Measurements from ENCODE around the gene GFOD1.

Gene GFOD1

GRCh38 chr6:13415283-13415682 lies 72.1 kb downstream of the GFOD1 start:
- TF ChIP-seq, protein P1, sequence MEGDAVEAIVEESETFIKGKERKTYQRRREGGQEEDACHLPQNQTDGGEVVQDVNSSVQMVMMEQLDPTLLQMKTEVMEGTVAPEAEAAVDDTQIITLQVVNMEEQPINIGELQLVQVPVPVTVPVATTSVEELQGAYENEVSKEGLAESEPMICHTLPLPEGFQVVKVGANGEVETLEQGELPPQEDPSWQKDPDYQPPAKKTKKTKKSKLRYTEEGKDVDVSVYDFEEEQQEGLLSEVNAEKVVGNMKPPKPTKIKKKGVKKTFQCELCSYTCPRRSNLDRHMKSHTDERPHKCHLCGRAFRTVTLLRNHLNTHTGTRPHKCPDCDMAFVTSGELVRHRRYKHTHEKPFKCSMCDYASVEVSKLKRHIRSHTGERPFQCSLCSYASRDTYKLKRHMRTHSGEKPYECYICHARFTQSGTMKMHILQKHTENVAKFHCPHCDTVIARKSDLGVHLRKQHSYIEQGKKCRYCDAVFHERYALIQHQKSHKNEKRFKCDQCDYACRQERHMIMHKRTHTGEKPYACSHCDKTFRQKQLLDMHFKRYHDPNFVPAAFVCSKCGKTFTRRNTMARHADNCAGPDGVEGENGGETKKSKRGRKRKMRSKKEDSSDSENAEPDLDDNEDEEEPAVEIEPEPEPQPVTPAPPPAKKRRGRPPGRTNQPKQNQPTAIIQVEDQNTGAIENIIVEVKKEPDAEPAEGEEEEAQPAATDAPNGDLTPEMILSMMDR (IDR thresholded peaks at IDR 0.05; ENCODE audit: extremely low read depth, insufficient read depth, missing control alignments), result no peak
- DNase-seq (ENCODE audit: low spot score), result no peak
- in situ Hi-C loops (cut with MboI; ENCODE audit: low pct_unique_long_range_greater_than_20kb, low sequenced_read_pairs, unreplicated experiment), result no loop called here

- DNase-seq (ENCODE audit: low spot score), result no peak
- in situ Hi-C loops (cut with MboI; ENCODE audit: low pct_unique_long_range_greater_than_20kb, low sequenced_read_pairs, unreplicated experiment), result no loop called here
- TF ChIP-seq, protein P1 (IDR thresholded peaks at IDR 0.05; ENCODE audit: extremely low read depth, insufficient read depth, missing control alignments), result no peak
These were observed 73.4 kb downstream of the GFOD1 start for GRCh38 chr6:13413900-13414555.

DNA sequence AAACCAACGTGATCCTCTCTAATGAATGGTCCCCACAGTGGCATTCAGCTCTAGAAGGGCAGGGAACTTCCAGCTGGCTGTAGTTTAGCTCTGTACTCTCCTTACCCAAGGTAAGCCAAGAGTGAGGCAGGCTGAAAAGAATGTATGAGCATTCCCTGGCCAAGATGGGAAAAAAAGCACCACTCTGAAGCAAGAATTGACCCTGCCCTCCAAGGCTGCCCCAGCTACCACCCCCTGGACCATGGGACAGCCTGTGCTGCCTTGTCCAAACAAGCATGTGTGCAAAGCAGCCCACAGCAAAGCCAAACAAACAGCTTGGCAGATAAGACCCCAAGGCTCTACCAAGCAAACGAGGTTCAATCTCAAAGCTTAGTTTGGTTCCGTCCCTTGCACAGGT lies 73.9 kb downstream of the GFOD1 start:
- in situ Hi-C loops (cut with MboI; ENCODE audit: low pct_unique_long_range_greater_than_20kb, low sequenced_read_pairs, unreplicated experiment), result no loop called here
- TF ChIP-seq, protein P1 (IDR thresholded peaks at IDR 0.05; ENCODE audit: extremely low read depth, insufficient read depth, missing control alignments), result no peak
- DNase-seq (ENCODE audit: low spot score), result no peak

DNA sequence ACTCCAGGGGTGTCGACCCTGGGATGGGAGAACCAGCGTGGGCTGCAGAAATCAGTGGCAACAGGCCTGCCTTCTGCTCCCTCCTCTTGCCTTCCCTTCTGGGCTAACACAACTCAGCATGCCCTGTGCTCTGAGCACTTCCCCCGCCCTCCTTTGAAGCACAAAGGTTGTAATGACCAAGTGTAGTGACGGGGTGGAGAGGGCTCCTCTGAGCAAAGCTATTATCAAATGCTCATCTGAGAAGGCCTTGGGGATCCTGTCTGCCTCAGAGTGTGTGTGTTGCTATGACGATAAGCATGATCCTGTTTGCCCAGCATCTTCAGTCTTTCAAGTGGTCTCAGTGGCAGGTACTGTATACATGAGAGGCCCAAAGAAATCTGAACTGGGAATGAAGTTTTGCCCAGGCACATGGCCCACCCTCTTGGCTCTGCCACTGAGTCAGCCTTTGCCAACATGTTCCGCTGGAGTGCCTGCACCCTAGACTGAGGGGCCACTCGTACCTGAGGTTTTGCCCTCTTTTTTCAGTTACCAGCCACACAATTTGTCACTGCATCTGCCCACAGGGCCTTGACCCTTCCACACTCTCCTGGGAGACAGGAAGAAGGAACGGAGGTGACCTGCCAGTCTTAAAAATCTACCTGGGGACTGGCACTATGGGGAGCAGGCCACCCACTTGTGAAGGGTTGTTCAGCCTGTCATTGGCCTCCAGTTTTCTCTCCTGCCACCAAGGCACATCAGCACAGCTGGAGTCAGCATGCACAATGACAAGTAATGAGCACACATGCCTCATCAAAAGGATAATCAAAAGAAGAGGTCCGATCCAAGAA lies 74.5 kb downstream of the GFOD1 start:
- in situ Hi-C loops (cut with MboI; ENCODE audit: low pct_unique_long_range_greater_than_20kb, low sequenced_read_pairs, unreplicated experiment), result no loop called here

DNA sequence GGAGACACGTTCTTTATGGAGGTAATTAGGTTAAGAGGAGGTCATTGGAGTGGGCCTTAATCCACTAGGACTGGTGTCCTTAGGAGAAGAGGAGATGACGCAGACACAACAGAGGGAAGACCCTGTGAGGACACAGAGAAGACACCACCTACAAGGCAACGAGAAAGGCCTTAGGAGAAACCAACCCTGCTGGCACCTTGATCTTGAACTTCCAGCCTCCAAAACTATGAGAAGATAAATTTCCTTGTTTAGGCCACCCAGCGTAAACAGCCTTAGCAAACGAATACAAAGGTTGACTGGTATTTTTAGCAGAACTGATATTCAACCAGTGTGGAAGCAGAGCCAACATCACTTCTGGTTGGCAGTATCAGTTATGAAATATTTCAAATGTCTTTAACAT lies 75.2 kb downstream of the GFOD1 start:
- TF ChIP-seq, protein P1 (IDR thresholded peaks at IDR 0.05; ENCODE audit: extremely low read depth, insufficient read depth, missing control alignments), result no peak
- in situ Hi-C loops (cut with MboI; ENCODE audit: low pct_unique_long_range_greater_than_20kb, low sequenced_read_pairs, unreplicated experiment), result no loop called here
- DNase-seq (ENCODE audit: low spot score), result no peak

More for the DNA sequence above, 74.5 kb downstream of the GFOD1 start:
- TF ChIP-seq, protein P1 (IDR thresholded peaks at IDR 0.05; ENCODE audit: extremely low read depth, insufficient read depth, missing control alignments), result no peak
- no peak for DNase-seq (ENCODE audit: low spot score)

GRCh38 chr6:13411484-13411883 lies 75.9 kb downstream of the GFOD1 start:
- DNase-seq (ENCODE audit: low spot score), result no peak
- TF ChIP-seq, protein P1 (IDR thresholded peaks at IDR 0.05; ENCODE audit: extremely low read depth, insufficient read depth, missing control alignments), result no peak
- in situ Hi-C loops (cut with MboI; ENCODE audit: low pct_unique_long_range_greater_than_20kb, low sequenced_read_pairs, unreplicated experiment), result no loop called here
